SK-N-SH (cell line): Measurements from ENCODE around the gene AMZ1. TPM values are rescaled to one million over a fixed set of nuclear protein-coding genes. Genes with fewer than 3 reads are reported as not detected.

Experiments
- CTCF ChIA-PET: fragments of 300-600, 350-600 bp; formaldehyde crosslinking; extraction: SDS; loops from one replicate; lab custom pipeline; 2021; lab: Yijun Ruan, JAX
- POLR2A ChIA-PET: fragments of 350-600 bp; sonication (Branson Sonifier 250); formaldehyde crosslinking; extraction: SDS; loops from one replicate; lab custom pipeline; 2020; ENCODE audit warnings: antibody characterized with exemption, inconsistent platforms; lab: Yijun Ruan, JAX
- DNase-seq: peaks from one replicate; pipeline ENCODE4 v3.0.0; 2012
- H2AFZ ChIP-seq: fragments of 200-600 bp; sonication (generic); 2 replicates; pipeline ENCODE4 v1.8.1; 2016; ENCODE audit warnings: antibody characterized with exemption, mild to moderate bottlenecking, low read depth
- H3F3A ChIP-seq: fragments of 200-600 bp; sonication (generic); replicated peaks from 2 replicates; pipeline ENCODE3; 2016; ENCODE audit warnings: antibody characterized with exemption, mild to moderate bottlenecking; ENCODE audit not compliant: insufficient read depth
- H3K27ac ChIP-seq, 2 experiments: fragments of 200-500 bp in 1 of 2; fragments of 200-600 bp in 1 of 2; sonication (Bioruptor generic) in 1 of 2; sonication (generic), shearing (Covaris generic) in 1 of 2; 2 replicates each; pipeline versions ENCODE4 v1.5.1 to v1.6.1; 2014 to 2016; ENCODE audit warnings: low read depth in 2 of 2, inconsistent platforms in 1 of 2, low read length in 1 of 2, mild to moderate bottlenecking in 1 of 2, mixed read lengths in 1 of 2
- H3K27me3 ChIP-seq: fragments of 200-600 bp; sonication (generic), shearing (Covaris generic); 2 replicates; pipeline ENCODE4 v1.6.1; 2016; ENCODE audit warnings: mixed run types; ENCODE audit not compliant: insufficient read depth
- H3K36me3 ChIP-seq, 2 experiments: fragments of 200-500 bp in 1 of 2; fragments of 200-600 bp in 1 of 2; sonication (Bioruptor generic) in 1 of 2; sonication (generic) in 1 of 2; replicated peaks in 1 of 2; 2 replicates each; pipeline versions ENCODE3 to v1.5.1; 2014 to 2016; ENCODE audit warnings: low read length in 1 of 2, mild to moderate bottlenecking in 1 of 2; ENCODE audit not compliant: insufficient read depth in 2 of 2, control insufficient read depth in 1 of 2
- H3K4me1 ChIP-seq, 2 experiments: fragments of 200-500 bp in 1 of 2; fragments of 200-600 bp in 1 of 2; sonication (Bioruptor generic) in 1 of 2; sonication (generic), shearing (Covaris generic) in 1 of 2; 2 replicates each; pipeline versions ENCODE4 v1.5.1 to v1.6.1; 2014 to 2016; ENCODE audit warnings: low read depth in 1 of 2, low read length in 1 of 2, mixed run types in 1 of 2; ENCODE audit not compliant: insufficient read depth in 2 of 2, control insufficient read depth in 1 of 2
- H3K4me2 ChIP-seq: fragments of 200-600 bp; sonication (generic), shearing (Covaris generic); 2 replicates; pipeline ENCODE4 v1.6.1; 2017; ENCODE audit warnings: mixed run types
- H3K4me3 ChIP-seq, 2 experiments: fragments of 200-500 bp in 1 of 2; fragments of 200-600 bp in 1 of 2; sonication (Bioruptor generic) in 1 of 2; sonication (generic), shearing (Covaris generic) in 1 of 2; 2 replicates each; pipeline versions ENCODE4 v1.5.1 to v1.8.1; 2014 to 2016; ENCODE audit warnings: low read depth in 2 of 2, inconsistent platforms in 1 of 2, low read length in 1 of 2, mild to moderate bottlenecking in 1 of 2, mixed read lengths in 1 of 2, moderate library complexity in 1 of 2
- H3K79me2 ChIP-seq: fragments of 200-600 bp; sonication (generic); 2 replicates; pipeline ENCODE4 v1.8.1; 2017; ENCODE audit warnings: mild to moderate bottlenecking; ENCODE audit not compliant: insufficient read depth
- H3K9ac ChIP-seq: fragments of 200-600 bp; sonication (generic); 2 replicates; pipeline ENCODE4 v1.6.1; 2017; ENCODE audit warnings: mixed run types
- H3K9me2 ChIP-seq: fragments of 200-600 bp; sonication (generic); 2 replicates; pipeline ENCODE4 v1.6.1; 2017; ENCODE audit warnings: mixed run types
- H3K9me3 ChIP-seq: fragments of 200-600 bp; sonication (generic); 2 replicates; pipeline ENCODE4 v1.6.1; 2017; ENCODE audit warnings: mixed run types, mild to moderate bottlenecking, moderate library complexity
- H4K20me1 ChIP-seq: fragments of 200-600 bp; sonication (generic); 2 replicates; pipeline ENCODE4 v1.6.1; 2017; ENCODE audit warnings: mild to moderate bottlenecking, mixed run types; ENCODE audit not compliant: insufficient read depth
- EP300 ChIP-seq, 2 experiments: IDR thresholded peaks; 2 replicates each; pipeline versions ENCODE4 v1.4.0 to v1.6.1; 2012; ENCODE audit warnings: borderline replicate concordance in 1 of 2, low read depth in 1 of 2, low read length in 1 of 2
- EZH2phosphoT487 ChIP-seq: fragments of 200-600 bp; sonication (generic); IDR thresholded peaks from 2 replicates; pipeline ENCODE4 v1.6.1; 2017; ENCODE audit warnings: low read depth, mixed run types, mild to moderate bottlenecking, antibody characterized with exemption, moderate library complexity, borderline replicate concordance
- FOXM1 ChIP-seq: IDR thresholded peaks from 2 replicates; pipeline ENCODE4 v1.4.0; 2012; ENCODE audit warnings: low read depth, mild to moderate bottlenecking
- MEF2A ChIP-seq: IDR thresholded peaks from 2 replicates; pipeline ENCODE4 v1.4.0; 2012; ENCODE audit warnings: low read depth, borderline replicate concordance
- MXI1 ChIP-seq: IDR thresholded peaks from 2 replicates; pipeline ENCODE4 v1.6.1; 2012; ENCODE audit warnings: mild to moderate bottlenecking, low read depth, low read length, improper control_type of control experiment
- RFX5 ChIP-seq: IDR thresholded peaks from 2 replicates; pipeline ENCODE4 v1.6.1; 2012; ENCODE audit warnings: mild to moderate bottlenecking, improper control_type of control experiment, low read length
- SIN3A ChIP-seq: IDR thresholded peaks from 2 replicates; pipeline ENCODE4 v1.6.1; 2012; ENCODE audit warnings: low read depth, mild to moderate bottlenecking, low read length, moderate library complexity, borderline replicate concordance
- TEAD4 ChIP-seq: IDR thresholded peaks from 2 replicates; pipeline ENCODE4 v1.4.0; 2012; ENCODE audit warnings: mild to moderate bottlenecking, borderline replicate concordance; ENCODE audit not compliant: insufficient read depth
- WGBS: methylation state at CpG from one replicate; pipeline ENCODE4 v1.1.6; 2017; ENCODE audit warnings: low lambda C conversion rate; 5-methylcytosine and 5-hydroxymethylcytosine counted together
- polyA plus RNA-seq, 3 experiments: library from polyadenylated mRNA; depleted of rRNA; stranded (reverse); fragments of >200 nt; gene quantifications; 2 replicates each; pipeline ENCODE4 v1.2.3, GENCODE V29; 2012
- TF ChIP-seq, protein P1 (sequence below): IDR thresholded peaks from 2 replicates; pipeline ENCODE4 v1.4.0; 2012; ENCODE audit warnings: low read depth, borderline replicate concordance
- TF ChIP-seq, protein P2 (sequence below): fragments of 200-600 bp; sonication (generic); IDR thresholded peaks from 2 replicates; pipeline ENCODE4 v1.6.1; 2017; ENCODE audit warnings: antibody characterized with exemption, mild to moderate bottlenecking, moderate library complexity
- TF ChIP-seq, protein P3 (sequence below): fragments of 150-350 bp; IDR thresholded peaks from 2 replicates; pipeline ENCODE4 v1.6.1; 2016; ENCODE audit warnings: mild to moderate bottlenecking, low read depth, low read length
- TF ChIP-seq, protein P4 (sequence below): IDR thresholded peaks from 2 replicates; pipeline ENCODE4 v1.6.1; 2012; ENCODE audit warnings: mild to moderate bottlenecking, low read depth, low read length, moderate library complexity

The AMZ1 gene
- polyA plus RNA-seq, 1 of the 3 experiments (the other 2 are of a cell fraction) = 0.15 TPM

DNA sequence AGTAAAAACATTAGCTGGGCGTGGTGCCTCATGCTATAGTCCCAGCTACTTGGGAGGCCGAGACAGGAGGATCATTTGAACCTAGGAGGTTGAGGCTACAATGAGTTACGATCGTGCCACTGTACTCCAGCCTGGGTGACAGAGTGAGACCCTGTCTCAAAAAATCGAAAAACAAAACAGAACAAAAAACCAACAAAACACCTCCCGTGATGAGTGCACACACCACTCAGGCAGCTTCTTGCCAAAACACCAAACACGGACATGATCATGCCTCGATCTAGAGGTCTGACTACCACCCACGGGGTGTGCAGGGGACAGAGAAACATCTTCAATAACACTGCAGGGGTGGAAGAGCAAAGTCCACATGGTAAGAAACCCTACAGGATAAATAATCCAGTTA, 44.4 kb downstream of the AMZ1 start (continued):
- TF ChIP-seq, protein P1, sequence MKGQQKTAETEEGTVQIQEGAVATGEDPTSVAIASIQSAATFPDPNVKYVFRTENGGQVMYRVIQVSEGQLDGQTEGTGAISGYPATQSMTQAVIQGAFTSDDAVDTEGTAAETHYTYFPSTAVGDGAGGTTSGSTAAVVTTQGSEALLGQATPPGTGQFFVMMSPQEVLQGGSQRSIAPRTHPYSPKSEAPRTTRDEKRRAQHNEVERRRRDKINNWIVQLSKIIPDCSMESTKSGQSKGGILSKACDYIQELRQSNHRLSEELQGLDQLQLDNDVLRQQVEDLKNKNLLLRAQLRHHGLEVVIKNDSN = no peak
- TF ChIP-seq RFX5 (no peak), EZH2phosphoT487 (no peak)

DNA sequence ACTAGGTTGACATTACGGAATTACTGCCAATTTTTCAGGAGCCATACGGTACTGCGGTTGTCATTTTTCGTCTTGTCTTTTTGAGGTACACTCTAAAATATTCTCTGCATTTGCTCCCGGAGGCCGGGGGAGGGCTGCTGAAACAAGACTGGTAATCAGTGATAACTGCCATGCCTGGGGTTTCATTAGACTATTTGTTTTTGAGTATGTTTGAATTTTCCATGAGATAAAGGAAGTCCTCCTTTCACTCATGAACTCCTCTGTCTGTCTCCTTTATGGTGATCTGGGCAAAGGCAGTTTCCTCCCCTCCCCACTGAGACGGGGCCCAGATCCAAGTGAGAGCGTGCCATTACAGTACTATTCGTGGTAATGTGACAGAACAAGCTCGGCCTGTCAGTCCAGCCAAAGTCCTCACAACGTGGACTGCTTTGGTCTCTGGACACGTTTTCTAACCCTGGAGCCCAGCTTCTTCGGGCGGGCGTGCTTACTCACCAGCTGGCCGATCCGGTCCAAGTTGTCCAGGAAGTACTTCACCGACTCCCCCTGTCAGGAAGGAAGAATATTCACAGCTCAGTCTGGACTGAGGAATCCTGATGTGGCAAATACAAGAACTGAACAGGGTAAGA, 45.1 kb downstream of the AMZ1 start:
- Histone ChIP-seq H3K27me3 (no peaks in the 10 kb centered on the region), H3F3A (no peaks in the 10 kb centered on the region), H3K79me2 (peaks cover 6% of the 10 kb centered on the region; the same call in 1 of the 2 replicates), H3K27ac (no peak overlapping the region), H4K20me1 (peaks cover 11% of the 10 kb centered on the region), H3K9me2 (no peaks in the 10 kb centered on the region), H3K4me2 (no peak overlapping the region), H3K9ac (no peak overlapping the region), H3K9me3 (no peaks in the 10 kb centered on the region), H3K36me3 (peaks cover 0 to 33% of the 10 kb centered on the region in 2 experiments), H3K4me3 (no peak overlapping the region), H2AFZ (no peak overlapping the region), H3K4me1 (peaks cover 0 to 14% of the 10 kb centered on the region in 2 experiments; a peak in 1 of 4 replicates)
- WGBS = 92% methylated on average over 18 of the region's 18 CpGs
- TF ChIP-seq MEF2A (no peak), FOXM1 (no peak)
- POLR2A ChIA-PET = no interaction called here
- CTCF ChIA-PET = interaction anchor here (0.8 to 11.1 kb wide), 3 partner anchors 17 to 131 kb away, joined by 3 to 94 read pairs (median 5); no protein-coding TSS in a partner anchor
- DNase-seq = no peak

DNA sequence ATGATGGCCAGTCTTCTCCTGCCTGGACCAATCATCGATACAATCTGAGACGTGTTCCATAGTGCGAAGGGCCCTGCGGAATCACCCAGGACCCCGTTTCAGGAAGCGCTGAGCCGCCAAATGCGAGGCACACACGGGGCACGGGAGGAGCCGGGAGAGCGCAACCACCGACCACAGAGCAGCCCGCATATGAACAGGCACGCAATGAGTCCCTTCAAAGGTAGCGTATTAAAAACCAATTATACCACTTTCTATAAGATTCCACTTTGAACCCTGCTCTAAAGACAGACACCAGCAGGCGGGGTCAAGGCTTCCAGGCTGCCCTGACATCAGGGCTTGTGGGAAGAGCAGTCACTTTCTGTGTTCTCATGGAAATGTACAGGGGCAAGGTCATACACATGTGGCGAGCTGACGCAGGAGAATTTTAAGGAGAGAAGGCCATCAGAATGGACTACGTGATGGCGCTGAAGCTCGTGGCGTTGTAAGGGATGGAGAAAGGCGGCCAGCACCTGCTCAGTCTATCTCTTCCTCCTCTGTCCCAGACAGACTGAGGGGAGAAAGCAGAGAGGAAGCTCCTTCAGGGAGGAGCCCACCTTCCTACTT, 46.2 kb downstream of the AMZ1 start:
- Histone ChIP-seq H3K36me3 (peaks cover 0 to 31% of the 10 kb centered on the region in 2 experiments), H3K27ac (no peak overlapping the region), H3K4me1 (peaks cover 0 to 14% of the 10 kb centered on the region in 2 experiments; a peak in 1 of 4 replicates), H3K27me3 (no peaks in the 10 kb centered on the region), H3K79me2 (peaks cover 14% of the 10 kb centered on the region; the same call in 1 of the 2 replicates), H3F3A (no peaks in the 10 kb centered on the region), H3K4me3 (no peak overlapping the region), H3K9me2 (no peaks in the 10 kb centered on the region), H3K4me2 (no peak overlapping the region), H2AFZ (no peak overlapping the region), H4K20me1 (peaks cover 11% of the 10 kb centered on the region), H3K9me3 (no peaks in the 10 kb centered on the region), H3K9ac (no peak overlapping the region)
- WGBS = 98% methylated on average over 24 of the region's 24 CpGs
- CTCF ChIA-PET = interaction anchor here (1.1 to 11.1 kb wide), 4 partner anchors 18 to 131 kb away, joined by 3 to 94 read pairs (median 5); no protein-coding TSS in a partner anchor
- no peak for DNase-seq
- TF ChIP-seq SIN3A (no peak), MXI1 (no peak), TEAD4 (no peak), EP300 (IDR thresholded peaks at IDR 0.05; ENCODE audit: borderline replicate concordance in 1 of 2, low read depth in 1 of 2, low read length in 1 of 2) (no peak)
- TF ChIP-seq, protein P2, sequence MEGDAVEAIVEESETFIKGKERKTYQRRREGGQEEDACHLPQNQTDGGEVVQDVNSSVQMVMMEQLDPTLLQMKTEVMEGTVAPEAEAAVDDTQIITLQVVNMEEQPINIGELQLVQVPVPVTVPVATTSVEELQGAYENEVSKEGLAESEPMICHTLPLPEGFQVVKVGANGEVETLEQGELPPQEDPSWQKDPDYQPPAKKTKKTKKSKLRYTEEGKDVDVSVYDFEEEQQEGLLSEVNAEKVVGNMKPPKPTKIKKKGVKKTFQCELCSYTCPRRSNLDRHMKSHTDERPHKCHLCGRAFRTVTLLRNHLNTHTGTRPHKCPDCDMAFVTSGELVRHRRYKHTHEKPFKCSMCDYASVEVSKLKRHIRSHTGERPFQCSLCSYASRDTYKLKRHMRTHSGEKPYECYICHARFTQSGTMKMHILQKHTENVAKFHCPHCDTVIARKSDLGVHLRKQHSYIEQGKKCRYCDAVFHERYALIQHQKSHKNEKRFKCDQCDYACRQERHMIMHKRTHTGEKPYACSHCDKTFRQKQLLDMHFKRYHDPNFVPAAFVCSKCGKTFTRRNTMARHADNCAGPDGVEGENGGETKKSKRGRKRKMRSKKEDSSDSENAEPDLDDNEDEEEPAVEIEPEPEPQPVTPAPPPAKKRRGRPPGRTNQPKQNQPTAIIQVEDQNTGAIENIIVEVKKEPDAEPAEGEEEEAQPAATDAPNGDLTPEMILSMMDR = no peak
- TF ChIP-seq, protein P3, sequence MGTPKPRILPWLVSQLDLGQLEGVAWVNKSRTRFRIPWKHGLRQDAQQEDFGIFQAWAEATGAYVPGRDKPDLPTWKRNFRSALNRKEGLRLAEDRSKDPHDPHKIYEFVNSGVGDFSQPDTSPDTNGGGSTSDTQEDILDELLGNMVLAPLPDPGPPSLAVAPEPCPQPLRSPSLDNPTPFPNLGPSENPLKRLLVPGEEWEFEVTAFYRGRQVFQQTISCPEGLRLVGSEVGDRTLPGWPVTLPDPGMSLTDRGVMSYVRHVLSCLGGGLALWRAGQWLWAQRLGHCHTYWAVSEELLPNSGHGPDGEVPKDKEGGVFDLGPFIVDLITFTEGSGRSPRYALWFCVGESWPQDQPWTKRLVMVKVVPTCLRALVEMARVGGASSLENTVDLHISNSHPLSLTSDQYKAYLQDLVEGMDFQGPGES = no peak
- TF ChIP-seq, protein P4, sequence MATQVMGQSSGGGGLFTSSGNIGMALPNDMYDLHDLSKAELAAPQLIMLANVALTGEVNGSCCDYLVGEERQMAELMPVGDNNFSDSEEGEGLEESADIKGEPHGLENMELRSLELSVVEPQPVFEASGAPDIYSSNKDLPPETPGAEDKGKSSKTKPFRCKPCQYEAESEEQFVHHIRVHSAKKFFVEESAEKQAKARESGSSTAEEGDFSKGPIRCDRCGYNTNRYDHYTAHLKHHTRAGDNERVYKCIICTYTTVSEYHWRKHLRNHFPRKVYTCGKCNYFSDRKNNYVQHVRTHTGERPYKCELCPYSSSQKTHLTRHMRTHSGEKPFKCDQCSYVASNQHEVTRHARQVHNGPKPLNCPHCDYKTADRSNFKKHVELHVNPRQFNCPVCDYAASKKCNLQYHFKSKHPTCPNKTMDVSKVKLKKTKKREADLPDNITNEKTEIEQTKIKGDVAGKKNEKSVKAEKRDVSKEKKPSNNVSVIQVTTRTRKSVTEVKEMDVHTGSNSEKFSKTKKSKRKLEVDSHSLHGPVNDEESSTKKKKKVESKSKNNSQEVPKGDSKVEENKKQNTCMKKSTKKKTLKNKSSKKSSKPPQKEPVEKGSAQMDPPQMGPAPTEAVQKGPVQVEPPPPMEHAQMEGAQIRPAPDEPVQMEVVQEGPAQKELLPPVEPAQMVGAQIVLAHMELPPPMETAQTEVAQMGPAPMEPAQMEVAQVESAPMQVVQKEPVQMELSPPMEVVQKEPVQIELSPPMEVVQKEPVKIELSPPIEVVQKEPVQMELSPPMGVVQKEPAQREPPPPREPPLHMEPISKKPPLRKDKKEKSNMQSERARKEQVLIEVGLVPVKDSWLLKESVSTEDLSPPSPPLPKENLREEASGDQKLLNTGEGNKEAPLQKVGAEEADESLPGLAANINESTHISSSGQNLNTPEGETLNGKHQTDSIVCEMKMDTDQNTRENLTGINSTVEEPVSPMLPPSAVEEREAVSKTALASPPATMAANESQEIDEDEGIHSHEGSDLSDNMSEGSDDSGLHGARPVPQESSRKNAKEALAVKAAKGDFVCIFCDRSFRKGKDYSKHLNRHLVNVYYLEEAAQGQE = no peak
- POLR2A ChIA-PET = no interaction called here
